ENCODE results near the gene ATAD3C.

The ATAD3C gene

GRCh38 chr1:1427106-1427819 is 22.2 kb upstream of the ATAD3C start (continued):
- TF ChIP-seq ZNF223 (tag by site-specific recombination; IDR thresholded peaks at IDR 0.05) (no peak), ZNF362 (tag by site-specific recombination; IDR thresholded peaks at IDR 0.05) (no peak), ZNF146 (tag by site-specific recombination; IDR thresholded peaks at IDR 0.05) (0 out of 2 replicates have a peak, but pooled peaks have one; percentile 5), PATZ1 (tag by site-specific recombination; IDR thresholded peaks at IDR 0.05) (peak; percentile 35; the same call in 1 of the 2 replicates), INSM2 (tag by site-specific recombination; IDR thresholded peaks at IDR 0.05) (no peak), ZNF747 (tag by site-specific recombination; IDR thresholded peaks at IDR 0.05) (no peak), ZNF768 (tag by site-specific recombination; IDR thresholded peaks at IDR 0.05) (no peak), ZNF16 (tag by site-specific recombination; IDR thresholded peaks at IDR 0.05; ENCODE audit: low read depth) (no peak), ZFHX2 (tag by site-specific recombination; conservative IDR thresholded peaks at IDR 0.05) (peak; percentile 93), SP2 (tag by site-specific recombination; IDR thresholded peaks at IDR 0.05) (peak; percentile 63), RBAK (tag by site-specific recombination; IDR thresholded peaks at IDR 0.05) (no peak), ZNF398 (tag by site-specific recombination; IDR thresholded peaks at IDR 0.05) (peak; percentile 54), ZNF600 (tag by site-specific recombination; IDR thresholded peaks at IDR 0.05) (peak; percentile 53; the same call in 1 of the 2 replicates), ZBTB8A (tag by site-specific recombination; IDR thresholded peaks at IDR 0.05) (peak; percentile 73), ZNF488 (tag by site-specific recombination; IDR thresholded peaks at IDR 0.05) (no peak), KLF10 (tag by site-specific recombination; IDR thresholded peaks at IDR 0.05) (no peak), ZNF366 (tag by site-specific recombination; conservative IDR thresholded peaks at IDR 0.05) (peak; percentile 89), ZNF292 (tag by site-specific recombination; IDR thresholded peaks at IDR 0.05; ENCODE audit: borderline replicate concordance, low read depth) (no peak), SP7 (tag by site-specific recombination; IDR thresholded peaks at IDR 0.05) (peak; percentile 75), WT1 (tag by site-specific recombination; IDR thresholded peaks at IDR 0.05) (peak; percentile 81), ZNF114 (tag by site-specific recombination; IDR thresholded peaks at IDR 0.05) (no peak), ZBTB6 (tag by site-specific recombination; IDR thresholded peaks at IDR 0.05) (peak; percentile 94; the same call in 1 of the 2 replicates), ZNF792 (tag by site-specific recombination; IDR thresholded peaks at IDR 0.05) (no peak)

Measured in HEK293 (cell line).